ENCODE data around the gene PIEZO2.

Gene PIEZO2

GRCh38 chr18:10973567-10974203 lies 175.7 kb downstream of the PIEZO2 start:
- H3K4me1 ChIP-seq (ENCODE audit: insufficient read depth, low read length, severe bottlenecking), result peaks cover 53% of the 10 kb centered on the region
- H3K9me2 ChIP-seq (ENCODE audit: low read depth, low read length), result no peaks in the 10 kb centered on the region
- no peaks in the 10 kb centered on the region for H3K79me2 ChIP-seq (ENCODE audit: insufficient read depth, low read length)
- no peaks in the 10 kb centered on the region for H3K9me3 ChIP-seq (ENCODE audit: low read length)
- H3F3A ChIP-seq (ENCODE audit: insufficient read depth, low read length), result peaks cover 3% of the 10 kb centered on the region; the same call in 1 of the 2 replicates
- no peaks in the 10 kb centered on the region for H3K27me3 ChIP-seq (ENCODE audit: insufficient read depth, low read length)
- H3K9ac ChIP-seq (ENCODE audit: low read length), result peak overlapping the region; percentile 13; the same call in 1 of the 2 replicates
- peak overlapping the region; percentile 74 for H3K27ac ChIP-seq (ENCODE audit: low read depth, low read length, poor library complexity, severe bottlenecking)
- no peak overlapping the region for H2AFZ ChIP-seq (ENCODE audit: low read length)
- peak overlapping the region; percentile 2; the same call in 1 of the 2 replicates for H3K4me2 ChIP-seq (ENCODE audit: low read length)
- H4K20me1 ChIP-seq (ENCODE audit: insufficient read depth, low read length), result no peaks in the 10 kb centered on the region
- H3K4me3 ChIP-seq (ENCODE audit: low read depth, low read length, poor library complexity, severe bottlenecking), result no peak overlapping the region
- no peaks in the 10 kb centered on the region for H3K36me3 ChIP-seq (ENCODE audit: insufficient read depth, low read length)
- TF ChIP-seq, protein P1, sequence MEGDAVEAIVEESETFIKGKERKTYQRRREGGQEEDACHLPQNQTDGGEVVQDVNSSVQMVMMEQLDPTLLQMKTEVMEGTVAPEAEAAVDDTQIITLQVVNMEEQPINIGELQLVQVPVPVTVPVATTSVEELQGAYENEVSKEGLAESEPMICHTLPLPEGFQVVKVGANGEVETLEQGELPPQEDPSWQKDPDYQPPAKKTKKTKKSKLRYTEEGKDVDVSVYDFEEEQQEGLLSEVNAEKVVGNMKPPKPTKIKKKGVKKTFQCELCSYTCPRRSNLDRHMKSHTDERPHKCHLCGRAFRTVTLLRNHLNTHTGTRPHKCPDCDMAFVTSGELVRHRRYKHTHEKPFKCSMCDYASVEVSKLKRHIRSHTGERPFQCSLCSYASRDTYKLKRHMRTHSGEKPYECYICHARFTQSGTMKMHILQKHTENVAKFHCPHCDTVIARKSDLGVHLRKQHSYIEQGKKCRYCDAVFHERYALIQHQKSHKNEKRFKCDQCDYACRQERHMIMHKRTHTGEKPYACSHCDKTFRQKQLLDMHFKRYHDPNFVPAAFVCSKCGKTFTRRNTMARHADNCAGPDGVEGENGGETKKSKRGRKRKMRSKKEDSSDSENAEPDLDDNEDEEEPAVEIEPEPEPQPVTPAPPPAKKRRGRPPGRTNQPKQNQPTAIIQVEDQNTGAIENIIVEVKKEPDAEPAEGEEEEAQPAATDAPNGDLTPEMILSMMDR (IDR thresholded peaks at IDR 0.05; ENCODE audit: low read length), result no peak
- TF ChIP-seq EZH2 (IDR thresholded peaks at IDR 0.05; ENCODE audit: borderline replicate concordance, low read length), result no peak

GRCh38 chr18:10971717-10972116 lies 177.7 kb downstream of the PIEZO2 start:
- H3K9ac ChIP-seq (ENCODE audit: low read length), result no peak overlapping the region
- TF ChIP-seq, protein P1 (IDR thresholded peaks at IDR 0.05; ENCODE audit: low read length), result no peak
- no peak for TF ChIP-seq EZH2 (IDR thresholded peaks at IDR 0.05; ENCODE audit: borderline replicate concordance, low read length)
- peaks cover 3% of the 10 kb centered on the region; the same call in 1 of the 2 replicates for H3F3A ChIP-seq (ENCODE audit: insufficient read depth, low read length)
- no peaks in the 10 kb centered on the region for H4K20me1 ChIP-seq (ENCODE audit: insufficient read depth, low read length)
- no peak overlapping the region for H3K4me2 ChIP-seq (ENCODE audit: low read length)
- H3K9me3 ChIP-seq (ENCODE audit: low read length), result no peaks in the 10 kb centered on the region
- H3K36me3 ChIP-seq (ENCODE audit: insufficient read depth, low read length), result no peaks in the 10 kb centered on the region
- no peak overlapping the region for H2AFZ ChIP-seq (ENCODE audit: low read length)
- no peak overlapping the region for H3K27ac ChIP-seq (ENCODE audit: low read depth, low read length, poor library complexity, severe bottlenecking)
- peaks cover 46% of the 10 kb centered on the region for H3K4me1 ChIP-seq (ENCODE audit: insufficient read depth, low read length, severe bottlenecking)
- H3K79me2 ChIP-seq (ENCODE audit: insufficient read depth, low read length), result no peaks in the 10 kb centered on the region
- no peaks in the 10 kb centered on the region for H3K27me3 ChIP-seq (ENCODE audit: insufficient read depth, low read length)
- no peaks in the 10 kb centered on the region for H3K9me2 ChIP-seq (ENCODE audit: low read depth, low read length)
- no peak overlapping the region for H3K4me3 ChIP-seq (ENCODE audit: low read depth, low read length, poor library complexity, severe bottlenecking)

- peaks cover 22% of the 10 kb centered on the region for H3K4me1 ChIP-seq (ENCODE audit: insufficient read depth, low read length, severe bottlenecking)
- no peaks in the 10 kb centered on the region for H3K79me2 ChIP-seq (ENCODE audit: insufficient read depth, low read length)
- no peak overlapping the region for H3K4me2 ChIP-seq (ENCODE audit: low read length)
- H3K9me2 ChIP-seq (ENCODE audit: low read depth, low read length), result no peaks in the 10 kb centered on the region
- H3K9me3 ChIP-seq (ENCODE audit: low read length), result no peaks in the 10 kb centered on the region
- no peak overlapping the region for H2AFZ ChIP-seq (ENCODE audit: low read length)
- H3F3A ChIP-seq (ENCODE audit: insufficient read depth, low read length), result no peaks in the 10 kb centered on the region
- H3K27ac ChIP-seq (ENCODE audit: low read depth, low read length, poor library complexity, severe bottlenecking), result peak overlapping the region; percentile 22
- H3K4me3 ChIP-seq (ENCODE audit: low read depth, low read length, poor library complexity, severe bottlenecking), result no peak overlapping the region
- TF ChIP-seq EZH2 (IDR thresholded peaks at IDR 0.05; ENCODE audit: borderline replicate concordance, low read length), result no peak
- TF ChIP-seq, protein P1 (IDR thresholded peaks at IDR 0.05; ENCODE audit: low read length), result no peak
- H3K9ac ChIP-seq (ENCODE audit: low read length), result no peak overlapping the region
- no peaks in the 10 kb centered on the region for H3K36me3 ChIP-seq (ENCODE audit: insufficient read depth, low read length)
- no peaks in the 10 kb centered on the region for H4K20me1 ChIP-seq (ENCODE audit: insufficient read depth, low read length)
- no peaks in the 10 kb centered on the region for H3K27me3 ChIP-seq (ENCODE audit: insufficient read depth, low read length)
These were observed 184.2 kb downstream of the PIEZO2 start for GRCh38 chr18:10965119-10965518.

All from OCI-LY1 (cell line).